Muscle layer of duodenum (tissue), 2 donors: ENCODE measurements around the gene CD58.

Source experiments
- H3K27ac ChIP-seq: one replicate; pipeline ENCODE4 v1.7.0; 2013; ENCODE audit warnings: mild to moderate bottlenecking, low read length
- H3K27me3 ChIP-seq: one replicate; pipeline ENCODE4 v1.7.0; 2013; ENCODE audit warnings: low read depth, mild to moderate bottlenecking, control low read depth, low read length
- H3K36me3 ChIP-seq, 2 donors: one replicate each; pipeline ENCODE4 v1.7.0; 2013; ENCODE audit warnings: low read length in 2 of 2, control low read depth in 1 of 2, mild to moderate bottlenecking in 1 of 2; ENCODE audit not compliant: insufficient read depth in 2 of 2, control insufficient read depth in 1 of 2
- H3K4me1 ChIP-seq, 2 donors: one replicate each; pipeline ENCODE4 v1.7.0; 2013; ENCODE audit warnings: low read length in 2 of 2, mild to moderate bottlenecking in 2 of 2, control low read depth in 1 of 2, moderate library complexity in 1 of 2; ENCODE audit not compliant: insufficient read depth in 2 of 2, control insufficient read depth in 1 of 2
- H3K4me3 ChIP-seq, 2 donors: one replicate each; pipeline ENCODE4 v1.7.0; 2013; ENCODE audit warnings: low read length in 2 of 2, low read depth in 1 of 2, mild to moderate bottlenecking in 1 of 2
- H3K9me3 ChIP-seq, 2 donors: one replicate each; pipeline ENCODE4 v1.7.0; 2013; ENCODE audit warnings: low read length in 2 of 2, control low read depth in 1 of 2, mild to moderate bottlenecking in 1 of 2; ENCODE audit not compliant: control insufficient read depth in 1 of 2
- donor health status: healthy.

Gene CD58

GRCh38 chr1:116502671-116503314 lies 68.0 kb downstream of the CD58 start:
- Histone ChIP-seq H3K27ac (no peak overlapping the region), H3K9me3 (no peaks in the 10 kb centered on the region), H3K36me3 (no peaks in the 10 kb centered on the region), H3K4me3 (no peak overlapping the region), H3K27me3 (no peaks in the 10 kb centered on the region), H3K4me1 (peaks cover 6 to 11% of the 10 kb centered on the region in 2 donors)

DNA sequence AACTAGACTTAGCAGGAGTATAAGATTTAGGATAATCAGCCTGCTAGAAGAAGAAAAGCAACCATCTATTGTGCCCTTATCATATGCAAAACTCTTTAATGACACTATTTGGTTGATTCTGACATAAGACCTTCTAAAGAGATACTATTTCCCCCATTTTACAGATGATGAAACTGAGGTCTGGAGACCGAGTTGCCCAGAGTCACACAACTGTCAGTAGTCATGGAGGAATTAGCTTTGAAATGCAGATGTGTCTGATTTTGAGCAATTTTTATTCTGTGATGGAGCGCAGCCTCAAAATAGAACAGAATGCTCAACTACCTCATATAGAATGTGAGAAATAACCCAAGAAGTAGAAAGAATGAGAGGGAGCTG lies 69.0 kb downstream of the CD58 start:
- Histone ChIP-seq H3K36me3 (no peaks in the 10 kb centered on the region), H3K27me3 (no peaks in the 10 kb centered on the region), H3K27ac (no peak overlapping the region), H3K9me3 (no peaks in the 10 kb centered on the region), H3K4me3 (no peak overlapping the region), H3K4me1 (peaks cover 6 to 20% of the 10 kb centered on the region in 2 donors)

- H3K4me1 ChIP-seq: peaks cover 6 to 25% of the 10 kb centered on the region in 2 donors
These were observed 69.5 kb downstream of the CD58 start for GRCh38 chr1:116501125-116501869.

GRCh38 chr1:116498789-116499628 lies 71.8 kb downstream of the CD58 start:
- Histone ChIP-seq H3K27me3 (no peaks in the 10 kb centered on the region), H3K4me3 (no peak overlapping the region), H3K27ac (no peak overlapping the region), H3K4me1 (peaks cover 6 to 29% of the 10 kb centered on the region in 2 donors), H3K36me3 (no peaks in the 10 kb centered on the region), H3K9me3 (no peaks in the 10 kb centered on the region)

More at GRCh38 chr1:116501125-116501869, 69.5 kb downstream of the CD58 start:
- H3K4me3 ChIP-seq: no peak overlapping the region
- H3K36me3 ChIP-seq: no peaks in the 10 kb centered on the region
- no peaks in the 10 kb centered on the region for H3K9me3 ChIP-seq
- no peak overlapping the region for H3K27ac ChIP-seq
- no peaks in the 10 kb centered on the region for H3K27me3 ChIP-seq

DNA sequence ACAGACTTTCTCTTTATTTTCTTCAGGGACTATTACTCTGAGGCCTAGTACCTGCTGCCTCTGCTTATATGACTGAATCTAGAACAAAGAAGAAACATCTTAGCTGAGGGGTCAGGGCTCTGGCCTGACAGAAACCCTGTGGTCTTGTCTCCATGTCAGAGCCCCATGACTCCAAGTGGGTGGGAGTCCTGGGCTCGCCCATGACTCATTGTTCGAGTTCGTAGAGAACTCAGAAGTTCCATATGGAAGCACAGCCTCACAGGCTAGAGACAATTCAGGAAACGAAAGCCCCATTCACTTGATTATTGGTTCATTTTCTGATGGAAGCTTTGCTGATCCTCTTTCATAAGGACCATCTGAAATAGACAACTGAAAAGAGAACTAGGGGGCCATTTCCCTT lies 73.2 kb downstream of the CD58 start:
- peaks cover 6 to 29% of the 10 kb centered on the region in 2 donors for H3K4me1 ChIP-seq
- no peaks in the 10 kb centered on the region for H3K27me3 ChIP-seq
- H3K9me3 ChIP-seq: no peaks in the 10 kb centered on the region
- no peak overlapping the region for H3K27ac ChIP-seq
- no peaks in the 10 kb centered on the region for H3K36me3 ChIP-seq
- no peak overlapping the region for H3K4me3 ChIP-seq

DNA sequence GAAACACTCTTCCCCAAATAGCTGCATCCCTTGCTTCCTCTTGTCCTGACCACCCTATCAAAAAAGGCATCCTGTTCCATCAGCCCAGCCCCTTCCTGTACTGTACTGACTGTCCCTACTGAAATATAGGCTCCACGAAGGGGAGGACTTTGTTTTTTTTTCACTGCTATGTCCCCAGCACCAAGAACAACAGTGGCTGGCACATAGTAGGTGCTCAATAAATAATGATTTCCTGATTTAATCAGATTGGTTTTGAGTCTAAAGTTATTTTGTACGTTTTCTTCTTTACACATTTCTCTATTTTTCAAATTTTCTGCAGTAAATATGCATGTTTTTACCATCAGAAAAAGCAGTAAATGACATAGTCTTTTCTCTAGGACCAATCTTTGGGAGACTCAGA lies 73.9 kb downstream of the CD58 start:
- Histone ChIP-seq H3K27me3 (no peaks in the 10 kb centered on the region), H3K9me3 (no peaks in the 10 kb centered on the region), H3K4me1 (peaks cover 6 to 29% of the 10 kb centered on the region in 2 donors), H3K27ac (peak overlapping the region; percentile 29), H3K4me3 (no peak overlapping the region), H3K36me3 (no peaks in the 10 kb centered on the region)

DNA sequence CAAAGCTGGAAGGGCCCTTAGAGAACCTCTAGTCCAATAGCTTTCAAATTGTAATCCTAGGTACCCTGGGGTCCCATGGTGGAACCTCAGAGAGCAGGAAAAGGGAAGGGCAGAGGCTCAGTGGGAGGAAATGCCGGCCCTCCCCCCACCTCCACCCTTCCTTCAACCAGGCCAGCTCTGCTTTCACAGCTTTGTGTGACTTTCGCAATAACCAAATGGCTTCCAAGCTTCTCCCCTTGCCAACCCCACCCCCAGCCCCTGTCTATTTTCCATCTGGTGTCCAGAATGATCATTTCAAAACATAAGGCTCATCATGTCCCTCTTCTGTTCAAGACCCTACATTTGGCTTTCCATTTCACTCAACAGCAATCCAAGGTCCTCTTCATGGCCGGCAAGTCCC lies 74.4 kb downstream of the CD58 start:
- H3K4me3 ChIP-seq: no peak overlapping the region
- no peaks in the 10 kb centered on the region for H3K27me3 ChIP-seq
- H3K9me3 ChIP-seq: no peaks in the 10 kb centered on the region
- H3K4me1 ChIP-seq: peaks cover 6 to 29% of the 10 kb centered on the region in 2 donors
- peak overlapping the region; percentile 29 for H3K27ac ChIP-seq
- H3K36me3 ChIP-seq: no peaks in the 10 kb centered on the region

DNA sequence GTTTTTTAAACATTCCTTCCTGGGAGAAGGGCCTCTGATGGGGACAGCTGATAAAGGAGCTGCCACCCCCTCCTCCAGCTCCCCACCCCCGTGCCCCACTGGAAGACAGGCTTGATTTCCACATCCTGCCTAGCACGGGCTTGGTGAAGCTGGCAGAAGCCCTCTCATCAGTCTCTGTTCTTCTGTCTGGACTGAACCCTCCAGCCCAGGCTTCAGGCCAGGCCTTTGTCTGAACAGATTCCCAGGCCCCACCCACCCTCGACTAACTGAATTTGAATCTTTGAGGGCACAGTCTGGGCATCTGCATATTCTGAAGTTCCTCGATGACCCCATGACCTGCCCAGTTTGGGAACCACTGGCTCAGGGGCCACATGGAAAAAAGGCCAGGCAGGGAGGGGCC lies 75.3 kb downstream of the CD58 start:
- Histone ChIP-seq H3K36me3 (no peaks in the 10 kb centered on the region), H3K9me3 (no peaks in the 10 kb centered on the region), H3K27me3 (no peaks in the 10 kb centered on the region), H3K27ac (peak overlapping the region; percentile 26), H3K4me1 (peaks cover 6 to 29% of the 10 kb centered on the region in 2 donors), H3K4me3 (no peak overlapping the region)

GRCh38 chr1:116494745-116495144 lies 76.1 kb downstream of the CD58 start:
- no peak overlapping the region for H3K4me3 ChIP-seq
- H3K27me3 ChIP-seq: no peaks in the 10 kb centered on the region
- no peaks in the 10 kb centered on the region for H3K36me3 ChIP-seq
- peak overlapping the region; percentile 28 for H3K27ac ChIP-seq
- H3K9me3 ChIP-seq: no peaks in the 10 kb centered on the region
- peaks cover 6 to 33% of the 10 kb centered on the region in 2 donors for H3K4me1 ChIP-seq

DNA sequence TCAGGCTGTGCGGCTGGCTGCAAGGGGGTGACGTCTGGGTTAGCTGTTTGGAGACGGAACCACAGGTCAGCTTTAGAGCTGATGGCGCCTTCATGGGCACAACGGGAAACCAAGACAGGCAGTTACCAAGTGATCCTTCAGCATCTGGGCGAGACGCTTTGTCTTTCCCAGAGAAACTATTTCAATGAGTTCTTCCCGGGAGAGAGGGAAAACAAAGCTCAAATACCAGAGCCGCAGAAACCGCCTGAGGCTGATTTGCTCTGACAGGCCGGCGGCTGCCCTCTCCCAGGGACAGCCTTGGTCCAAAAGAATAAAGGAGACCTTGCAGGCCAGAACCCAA lies 76.5 kb downstream of the CD58 start:
- H3K27ac ChIP-seq: peak overlapping the region; percentile 28
- H3K4me3 ChIP-seq: no peak overlapping the region
- no peaks in the 10 kb centered on the region for H3K27me3 ChIP-seq
- peaks cover 6 to 34% of the 10 kb centered on the region in 2 donors for H3K4me1 ChIP-seq
- H3K9me3 ChIP-seq: no peaks in the 10 kb centered on the region
- no peaks in the 10 kb centered on the region for H3K36me3 ChIP-seq
